NCI-H1694 treated with DMSO at 0.1 percent for 48 hours (cell line): ENCODE measurements around the gene PARL.

Source experiments
- DNase-seq: peaks from one replicate; lab custom pipeline; 2025; lab: John Stamatoyannopoulos, UW

PARL gene

GRCh38 chr3:183854318-183855035, 30.2 kb downstream of the PARL start:
- DNase-seq = no peak

GRCh38 chr3:183845608-183846288, 38.9 kb downstream of the PARL start:
- no peak for DNase-seq

GRCh38 chr3:183845090-183845489, 39.6 kb downstream of the PARL start:
- DNase-seq = no peak

GRCh38 chr3:183844606-183845005, 40.1 kb downstream of the PARL start:
- no peak for DNase-seq

DNA sequence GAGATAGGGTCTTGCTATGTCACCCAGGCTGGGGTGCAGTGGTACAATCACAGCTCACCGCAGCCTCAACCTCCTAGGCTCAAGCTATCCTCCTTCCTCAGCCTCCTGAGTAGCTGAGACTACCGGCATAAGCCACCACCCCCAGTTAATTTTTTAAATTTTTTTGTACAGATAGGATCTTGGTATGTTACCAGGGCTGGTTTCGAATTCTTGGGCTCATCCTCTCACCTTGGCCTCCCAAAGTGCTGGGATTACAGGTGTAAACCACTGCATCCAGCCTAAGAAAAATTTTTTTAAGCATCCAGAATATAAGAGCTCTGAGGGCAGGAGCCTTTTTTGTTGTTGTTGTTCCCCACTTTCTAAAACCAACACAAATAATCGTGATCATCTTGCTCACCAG, 44.9 kb downstream of the PARL start:
- DNase-seq = no peak

- no peak for DNase-seq
Measured at GRCh38 chr3:183837894-183838293, 46.8 kb downstream of the PARL start.

- no peak for DNase-seq
Measured at GRCh38 chr3:183837390-183837789, 47.3 kb downstream of the PARL start.

GRCh38 chr3:183833516-183833915, 51.2 kb downstream of the PARL start:
- no peak for DNase-seq

DNA sequence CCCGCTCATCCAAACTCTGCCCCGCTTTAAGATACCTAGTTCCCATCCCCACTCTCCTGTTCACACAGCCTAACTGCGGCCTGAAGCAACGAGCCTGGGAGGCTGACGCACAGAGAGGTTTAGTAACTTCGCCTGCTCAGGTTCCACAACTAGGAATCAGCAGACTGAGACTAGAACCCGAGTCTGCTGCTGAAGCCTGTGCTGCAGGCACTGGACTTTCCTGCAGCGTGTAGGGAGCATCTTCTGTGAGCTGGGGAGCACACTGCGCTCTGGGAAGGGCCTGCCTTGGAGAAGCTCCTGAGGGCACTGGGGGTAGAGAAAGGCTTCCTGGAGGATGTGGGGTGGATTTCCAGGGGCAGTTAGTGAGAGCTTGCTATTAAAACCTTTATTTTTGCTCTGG, 54.5 kb downstream of the PARL start:
- DNase-seq = no peak

GRCh38 chr3:183829466-183829865, 55.2 kb downstream of the PARL start:
- peak; percentile 25 for DNase-seq

GRCh38 chr3:183828538-183828870, 56.2 kb downstream of the PARL start:
- DNase-seq = no peak

DNA sequence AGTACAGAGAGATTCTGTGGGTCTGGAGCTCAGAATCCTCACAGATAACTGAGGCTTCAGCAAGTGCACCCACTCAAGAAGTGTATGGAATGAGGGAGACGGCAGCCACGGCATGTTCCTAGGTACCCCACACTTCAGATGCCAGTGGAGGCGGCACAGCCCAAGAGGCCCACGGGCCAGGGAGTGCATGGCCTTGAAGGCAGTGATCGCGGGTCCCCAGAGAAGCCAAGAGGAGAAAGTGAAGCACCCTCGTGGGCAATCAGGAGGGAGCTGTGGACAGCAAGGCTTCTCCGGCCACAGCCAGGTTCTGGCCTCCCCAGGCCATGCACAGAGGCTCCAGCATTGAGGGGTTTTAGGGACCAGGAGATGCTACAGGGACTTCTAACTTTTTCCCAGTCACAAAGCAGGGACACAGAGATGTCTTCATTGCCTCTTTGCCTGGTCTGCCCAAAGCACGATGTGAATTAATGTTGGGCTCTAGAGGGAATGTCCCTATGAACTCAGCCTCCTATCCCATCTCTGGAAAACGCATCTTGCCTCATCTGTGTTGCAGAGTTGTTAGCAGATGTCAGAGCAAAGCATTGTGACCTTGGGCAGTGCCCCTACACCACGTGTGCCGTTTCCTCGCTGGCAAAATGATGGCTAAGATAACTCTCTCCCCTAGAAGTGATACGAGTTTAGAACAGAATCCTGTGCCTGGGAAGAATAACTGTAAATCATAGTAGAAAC, 56.7 kb downstream of the PARL start:
- no peak for DNase-seq

- DNase-seq = no peak
Measured at GRCh38 chr3:183826448-183827250, 58.0 kb downstream of the PARL start.

GRCh38 chr3:183825456-183826161, 59.1 kb downstream of the PARL start, which contains the start of gene MAP6D1:
Gene MAP6D1 (minus strand): TSS chr3:183825577. CDS start chr3:183825547, 30 bp downstream.
- peak; percentile 78 for DNase-seq

- no peak for DNase-seq
Measured at GRCh38 chr3:183824761-183825455, 59.8 kb downstream of the PARL start.

DNA sequence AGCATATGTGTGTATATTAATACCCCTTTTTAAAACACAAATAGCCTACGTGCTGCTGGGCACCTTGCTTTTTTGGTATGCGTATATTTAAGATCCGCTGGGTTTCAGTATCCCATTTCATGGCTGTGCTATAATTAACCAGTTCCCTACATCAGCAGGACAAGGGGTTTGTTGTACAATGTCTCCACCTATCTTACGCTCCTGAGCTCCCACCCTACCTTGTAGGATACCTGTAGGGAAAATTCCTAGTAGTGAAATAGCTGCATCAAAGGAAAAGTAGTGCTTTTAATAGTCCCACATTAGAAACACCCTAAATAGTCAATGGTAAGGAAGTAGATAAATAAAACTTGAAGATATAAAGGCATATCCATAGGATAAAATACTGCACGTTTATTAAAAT, 60.7 kb downstream of the PARL start:
- DNase-seq = peak; percentile 52

- DNase-seq = no peak
Measured at GRCh38 chr3:183822631-183823030, 62.0 kb downstream of the PARL start.

GRCh38 chr3:183819831-183820230, 64.8 kb downstream of the PARL start:
- no peak for DNase-seq

DNA sequence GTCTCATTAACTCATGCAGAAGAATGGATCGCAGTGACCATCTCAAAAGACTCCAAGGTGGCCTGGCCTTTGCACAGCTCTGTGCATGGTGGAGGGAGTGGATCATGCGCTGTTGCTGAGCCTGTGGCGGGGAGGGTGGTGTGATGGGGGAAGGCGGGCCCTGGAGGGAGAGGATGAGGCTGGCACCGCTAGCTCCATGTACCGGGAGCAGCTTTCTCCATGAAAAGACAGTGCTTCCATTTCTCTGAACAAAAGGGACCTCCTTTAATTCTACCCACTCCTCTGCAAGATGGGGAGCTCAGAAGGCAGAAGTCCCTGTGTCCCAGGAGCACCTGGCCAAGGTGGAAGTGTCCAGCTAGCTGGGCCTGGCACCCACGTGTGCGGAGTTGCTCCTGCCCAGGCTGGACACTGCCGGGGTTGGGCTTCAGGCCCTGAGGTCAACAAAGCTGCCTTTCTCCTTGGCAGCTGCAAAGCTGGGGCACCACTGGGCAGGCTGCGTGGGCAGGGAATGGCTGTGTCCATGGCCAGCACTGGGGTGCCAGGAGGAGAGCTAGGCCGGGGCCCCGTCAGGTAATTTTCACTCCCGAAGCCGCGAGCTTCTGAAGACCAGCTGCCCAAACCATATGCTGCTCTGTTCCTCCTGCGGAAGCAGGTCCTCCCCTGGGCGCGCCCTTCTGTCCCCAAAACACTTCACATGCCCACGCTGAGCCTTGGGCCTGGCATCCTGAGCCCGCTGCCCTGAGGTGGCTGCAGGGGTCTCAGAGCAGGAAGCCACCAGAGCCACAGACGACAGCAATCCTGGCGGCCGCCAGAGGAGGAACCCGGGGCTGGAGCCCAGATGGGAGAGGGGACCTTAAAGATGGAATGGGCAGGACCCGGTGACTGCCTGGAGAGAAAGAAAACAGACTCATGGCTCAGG, 65.7 kb downstream of the PARL start:
- DNase-seq = no peak
